GM18526 (cell line): ENCODE measurements around the gene ZGLP1.

Source experiments
- POLR2A ChIP-seq: IDR thresholded peaks from 3 replicates; pipeline ENCODE4 v1.6.1; 2011; ENCODE audit not compliant: insufficient read length; ENCODE audit errors: extremely low read depth

Gene ZGLP1

GRCh38 chr19:10309423-10309822 lies at the start of gene ZGLP1:
Gene ZGLP1, minus strand, starts transcription at chr19:10309815.
- TF ChIP-seq POLR2A, result no peak

- no peak for TF ChIP-seq POLR2A
These were observed 46.8 kb upstream of the ZGLP1 start for GRCh38 chr19:10356431-10356830.

GRCh38 chr19:10353793-10354391 lies 44.3 kb upstream of the ZGLP1 start:
- no peak for TF ChIP-seq POLR2A

- no peak for TF ChIP-seq POLR2A
These were observed 43.4 kb upstream of the ZGLP1 start for GRCh38 chr19:10352764-10353671.

- no peak for TF ChIP-seq POLR2A
These were observed 36.9 kb upstream of the ZGLP1 start for GRCh38 chr19:10346509-10346908.

GRCh38 chr19:10344780-10345179 lies 35.2 kb upstream of the ZGLP1 start:
- no peak for TF ChIP-seq POLR2A

- no peak for TF ChIP-seq POLR2A
These were observed 33.9 kb upstream of the ZGLP1 start for GRCh38 chr19:10343495-10343894.

- TF ChIP-seq POLR2A, result no peak
These were observed 30.4 kb upstream of the ZGLP1 start for GRCh38 chr19:10339977-10340376.

- peak; percentile 80 for TF ChIP-seq POLR2A
These were observed 29.9 kb upstream of the ZGLP1 start, which contains the start of gene ICAM3 for GRCh38 chr19:10339380-10339960. Gene ICAM3, minus strand, starts transcription at chr19:10339624. Its CDS starts 10 bp downstream, at chr19:10339614.

GRCh38 chr19:10338940-10339339 lies 29.3 kb upstream of the ZGLP1 start:
- TF ChIP-seq POLR2A, result no peak

GRCh38 chr19:10335352-10335985 lies 25.9 kb upstream of the ZGLP1 start:
- no peak for TF ChIP-seq POLR2A

GRCh38 chr19:10334588-10335351 lies 25.2 kb upstream of the ZGLP1 start:
- no peak for TF ChIP-seq POLR2A

- no peak for TF ChIP-seq POLR2A
These were observed 24.4 kb upstream of the ZGLP1 start for GRCh38 chr19:10333758-10334587.
